ENCODE data around the gene KLHDC7B.
"Not testable (repeated sequence)": the region's sequence is repeated elsewhere in the genome, so short reads cannot be mapped to it uniquely, and the experiment has no call there.

Gene KLHDC7B

GRCh38 chr22:50507421-50507990 lies 38.2 kb upstream of the KLHDC7B start, which contains the start of gene LMF2:
Gene LMF2, minus strand, starts transcription at chr22:50507702. Its CDS starts 27 bp downstream, at chr22:50507675.
- H3K4me3 Mint-ChIP-seq = peak within 1 kb of the TSS; percentile 99
- DNase-seq (ENCODE audit: low spot score) = peak; percentile 89
- no peaks in the 10 kb centered on the region for H3K9me3 Mint-ChIP-seq
- H3K27ac Mint-ChIP-seq = peak within 1 kb of the TSS; percentile 96
- no peaks in the 10 kb centered on the region for H3K27me3 Mint-ChIP-seq (ENCODE audit: low read depth)
- H3K36me3 Mint-ChIP-seq (ENCODE audit: low read depth) = peaks cover 16% of the 10 kb centered on the region
- peaks cover 10% of the 10 kb centered on the region for H3K4me1 Mint-ChIP-seq (ENCODE audit: low read depth)

- peak within 1 kb of the TSS; percentile 96 for H3K27ac Mint-ChIP-seq
- H3K4me1 Mint-ChIP-seq (ENCODE audit: low read depth) = peaks cover 14% of the 10 kb centered on the region
- H3K4me3 Mint-ChIP-seq = peak within 1 kb of the TSS; percentile 99
- peak; percentile 98 for DNase-seq (ENCODE audit: low spot score)
- no peaks in the 10 kb centered on the region for H3K9me3 Mint-ChIP-seq
- H3K36me3 Mint-ChIP-seq (ENCODE audit: low read depth) = peaks cover 19% of the 10 kb centered on the region
- H3K27me3 Mint-ChIP-seq (ENCODE audit: low read depth) = no peaks in the 10 kb centered on the region
Measured at GRCh38 chr22:50507991-50508884, 37.5 kb upstream of the KLHDC7B start, which contains the start of gene NCAPH2. Gene NCAPH2, plus strand, starts transcription at chr22:50508224. Its CDS starts 114 bp downstream, at chr22:50508338.

- Mint-ChIP-seq H3K36me3 (ENCODE audit: low read depth) (peaks cover 19% of the 10 kb centered on the region), H3K27ac (peak overlapping the region; percentile 95), H3K4me1 (ENCODE audit: low read depth) (peaks cover 15% of the 10 kb centered on the region), H3K9me3 (no peaks in the 10 kb centered on the region), H3K4me3 (peak overlapping the region; percentile 93), H3K27me3 (ENCODE audit: low read depth) (no peaks in the 10 kb centered on the region)
- no peak for DNase-seq (ENCODE audit: low spot score)
Measured at GRCh38 chr22:50508897-50509296, 36.8 kb upstream of the KLHDC7B start.

GRCh38 chr22:50513175-50513574 lies 32.5 kb upstream of the KLHDC7B start:
- no peak for DNase-seq (ENCODE audit: low spot score)
- Mint-ChIP-seq H3K27ac (no peak overlapping the region), H3K27me3 (ENCODE audit: low read depth) (no peaks in the 10 kb centered on the region), H3K9me3 (no peaks in the 10 kb centered on the region), H3K4me1 (ENCODE audit: low read depth) (peaks cover 17% of the 10 kb centered on the region), H3K4me3 (no peak overlapping the region), H3K36me3 (ENCODE audit: low read depth) (peaks cover 26% of the 10 kb centered on the region)

GRCh38 chr22:50516068-50516467 lies 29.6 kb upstream of the KLHDC7B start:
- H3K36me3 Mint-ChIP-seq (ENCODE audit: low read depth) = peaks cover 32% of the 10 kb centered on the region
- no peaks in the 10 kb centered on the region for H3K9me3 Mint-ChIP-seq
- H3K27me3 Mint-ChIP-seq (ENCODE audit: low read depth) = no peaks in the 10 kb centered on the region
- DNase-seq (ENCODE audit: low spot score) = no peak
- H3K4me1 Mint-ChIP-seq (ENCODE audit: low read depth) = peaks cover 6% of the 10 kb centered on the region
- no peak overlapping the region for H3K4me3 Mint-ChIP-seq
- no peak overlapping the region for H3K27ac Mint-ChIP-seq

- Mint-ChIP-seq H3K9me3 (no peaks in the 10 kb centered on the region), H3K27ac (no peak overlapping the region), H3K4me1 (ENCODE audit: low read depth) (peaks cover 6% of the 10 kb centered on the region)
Measured at GRCh38 chr22:50516891-50517290, 28.8 kb upstream of the KLHDC7B start.

GRCh38 chr22:50517495-50518260 lies 28.0 kb upstream of the KLHDC7B start:
- H3K27me3 Mint-ChIP-seq (ENCODE audit: low read depth) = no peaks in the 10 kb centered on the region
- H3K4me1 Mint-ChIP-seq (ENCODE audit: low read depth) = peaks cover 6% of the 10 kb centered on the region
- no peak overlapping the region for H3K27ac Mint-ChIP-seq
- peaks cover 26% of the 10 kb centered on the region for H3K36me3 Mint-ChIP-seq (ENCODE audit: low read depth)
- no peaks in the 10 kb centered on the region for H3K9me3 Mint-ChIP-seq
- H3K4me3 Mint-ChIP-seq = no peak overlapping the region
- DNase-seq (ENCODE audit: low spot score) = no peak

More at GRCh38 chr22:50516891-50517290, 28.8 kb upstream of the KLHDC7B start:
- H3K4me3 Mint-ChIP-seq = no peak overlapping the region
- no peak for DNase-seq (ENCODE audit: low spot score)
- H3K27me3 Mint-ChIP-seq (ENCODE audit: low read depth) = no peaks in the 10 kb centered on the region
- H3K36me3 Mint-ChIP-seq (ENCODE audit: low read depth) = peaks cover 32% of the 10 kb centered on the region

GRCh38 chr22:50518606-50519005 lies 27.1 kb upstream of the KLHDC7B start:
- Mint-ChIP-seq H3K27ac (no peak overlapping the region), H3K36me3 (ENCODE audit: low read depth) (peaks cover 31% of the 10 kb centered on the region), H3K4me1 (ENCODE audit: low read depth) (peaks cover 3% of the 10 kb centered on the region), H3K27me3 (ENCODE audit: low read depth) (no peaks in the 10 kb centered on the region), H3K9me3 (no peaks in the 10 kb centered on the region), H3K4me3 (no peak overlapping the region)
- DNase-seq (ENCODE audit: low spot score) = no peak

- Mint-ChIP-seq H3K27ac (no peak overlapping the region), H3K4me3 (no peak overlapping the region), H3K36me3 (ENCODE audit: low read depth) (peaks cover 31% of the 10 kb centered on the region), H3K4me1 (ENCODE audit: low read depth) (peaks cover 2% of the 10 kb centered on the region), H3K27me3 (ENCODE audit: low read depth) (no peaks in the 10 kb centered on the region), H3K9me3 (no peaks in the 10 kb centered on the region)
- no peak for DNase-seq (ENCODE audit: low spot score)
Measured at GRCh38 chr22:50519151-50519550, 26.5 kb upstream of the KLHDC7B start.

- H3K36me3 Mint-ChIP-seq (ENCODE audit: low read depth) = peaks cover 30% of the 10 kb centered on the region
- not testable (repeated sequence) for H3K27me3 Mint-ChIP-seq (ENCODE audit: low read depth); H3K9me3 Mint-ChIP-seq; DNase-seq (ENCODE audit: low spot score); H3K4me1 Mint-ChIP-seq (ENCODE audit: low read depth); H3K4me3 Mint-ChIP-seq; H3K27ac Mint-ChIP-seq
Measured at GRCh38 chr22:50520184-50520583, 25.5 kb upstream of the KLHDC7B start.

- Mint-ChIP-seq H3K9me3 (no peaks in the 10 kb centered on the region), H3K27ac (no peak overlapping the region), H3K27me3 (ENCODE audit: low read depth) (no peaks in the 10 kb centered on the region), H3K36me3 (ENCODE audit: low read depth) (peaks cover 28% of the 10 kb centered on the region), H3K4me3 (no peak overlapping the region), H3K4me1 (ENCODE audit: low read depth) (peaks cover 8% of the 10 kb centered on the region)
- DNase-seq (ENCODE audit: low spot score) = no peak
Measured at GRCh38 chr22:50520826-50521453, 24.8 kb upstream of the KLHDC7B start.

GRCh38 chr22:50521710-50522109 lies 24.0 kb upstream of the KLHDC7B start:
- Mint-ChIP-seq H3K27me3 (ENCODE audit: low read depth) (no peaks in the 10 kb centered on the region), H3K9me3 (no peaks in the 10 kb centered on the region), H3K36me3 (ENCODE audit: low read depth) (peaks cover 28% of the 10 kb centered on the region), H3K4me1 (ENCODE audit: low read depth) (peaks cover 9% of the 10 kb centered on the region), H3K27ac (no peak overlapping the region), H3K4me3 (no peak overlapping the region)
- DNase-seq (ENCODE audit: low spot score) = no peak

- no peak overlapping the region for H3K27ac Mint-ChIP-seq
- H3K9me3 Mint-ChIP-seq = no peaks in the 10 kb centered on the region
- DNase-seq (ENCODE audit: low spot score) = no peak
- peaks cover 32% of the 10 kb centered on the region for H3K36me3 Mint-ChIP-seq (ENCODE audit: low read depth)
- H3K4me3 Mint-ChIP-seq = no peak overlapping the region
- H3K4me1 Mint-ChIP-seq (ENCODE audit: low read depth) = peaks cover 15% of the 10 kb centered on the region
- no peaks in the 10 kb centered on the region for H3K27me3 Mint-ChIP-seq (ENCODE audit: low read depth)
Measured at GRCh38 chr22:50522208-50522805, 23.4 kb upstream of the KLHDC7B start.
